Hair follicle dermal papilla cell (primary cell): ENCODE results near the gene TSEN54. TPM values are rescaled to one million over a fixed set of nuclear protein-coding genes. Genes with fewer than 3 reads are reported as not detected.

ENCODE experiments used
- total RNA-seq: library from RNA; depleted of rRNA; stranded (reverse); fragments of >200 nt; gene quantifications from 2 replicates; pipeline ENCODE4 v1.2.3, GENCODE V29; 2012

TSEN54 gene
- 6.8 and 8.3 TPM in 2 replicates for total RNA-seq

GRCh38 chr17:75516255-75516618, at the start of gene TSEN54:
TSEN54 (plus strand) TSS chr17:75516528; CDS start chr17:75516561, 33 bp downstream.

GRCh38 chr17:75515496-75516254, 653 bp upstream of the TSEN54 start, which contains the start of gene CASKIN2:
CASKIN2 (minus strand) TSS chr17:75515537; CDS start chr17:75513804, 1,733 bp downstream.

GRCh38 chr17:75524970-75525805, 8.9 kb downstream of the TSEN54 start, which contains the start of gene LLGL2:
LLGL2 (plus strand) TSS chr17:75525697; CDS start chr17:75543427, 17,730 bp downstream.

Other genes with a start within 250 kb of the TSEN54 start
- gene MIF4GD, start 245.3 kb upstream of the TSEN54 start, total RNA-seq: 4.9 and 8.3 TPM in 2 replicates
- gene SLC25A19, start 227.1 kb upstream of the TSEN54 start, total RNA-seq: 6.2 and 8.4 TPM in 2 replicates
- 72.2 and 86.1 TPM in 2 replicates for gene GRB2, start 110.8 kb upstream of the TSEN54 start, total RNA-seq
- gene TMEM94, start 59.9 kb upstream of the TSEN54 start, total RNA-seq: 42.5 and 51.1 TPM in 2 replicates
- gene CASKIN2, start 991 bp upstream of the TSEN54 start, total RNA-seq: 12.2 and 15.9 TPM in 2 replicates
- gene LLGL2, start 9.2 kb downstream of the TSEN54 start, total RNA-seq: 0.24 and 0.32 TPM in 2 replicates
- gene MYO15B, start 71.3 kb downstream of the TSEN54 start, total RNA-seq: 4.2 and 7.2 TPM in 2 replicates
- gene SMIM5, start 116.9 kb downstream of the TSEN54 start, total RNA-seq: 0.16 and 0.24 TPM in 2 replicates
- 16.5 and 19.5 TPM in 2 replicates for gene RECQL5, start 150.6 kb downstream of the TSEN54 start, total RNA-seq
- gene SAP30BP, start 150.8 kb downstream of the TSEN54 start, total RNA-seq: 63.4 and 70.8 TPM in 2 replicates
- gene ITGB4, start 204.9 kb downstream of the TSEN54 start, total RNA-seq: 9.6 and 39.8 TPM in 2 replicates
- gene GALK1, start 248.7 kb downstream of the TSEN54 start, total RNA-seq: 50.0 and 56.8 TPM in 2 replicates